Measurements from ENCODE around the gene SLC35G1.

SLC35G1 gene

GRCh38 chr10:93879273-93879672 is 14.5 kb upstream of the SLC35G1 start:
- DNase-seq (ENCODE audit: low spot score), result no peak

GRCh38 chr10:93894516-93895378 is 969 bp downstream of the SLC35G1 start:
- DNase-seq (ENCODE audit: low spot score), result peak; percentile 10

GRCh38 chr10:93897070-93897780 is 3.4 kb downstream of the SLC35G1 start:
- DNase-seq (ENCODE audit: low spot score), result no peak

GRCh38 chr10:93899109-93899508 is 5.3 kb downstream of the SLC35G1 start:
- DNase-seq (ENCODE audit: low spot score), result no peak

- DNase-seq (ENCODE audit: low spot score), result no peak
These were observed 9.3 kb downstream of the SLC35G1 start for GRCh38 chr10:93903051-93903450.

GRCh38 chr10:93904901-93905300 is 11.1 kb downstream of the SLC35G1 start:
- no peak for DNase-seq (ENCODE audit: low spot score)

GRCh38 chr10:93907059-93907458 is 13.3 kb downstream of the SLC35G1 start:
- no peak for DNase-seq (ENCODE audit: low spot score)

GRCh38 chr10:93911866-93912265 is 18.1 kb downstream of the SLC35G1 start:
- no peak for DNase-seq (ENCODE audit: low spot score)

GRCh38 chr10:93912444-93912843 is 18.7 kb downstream of the SLC35G1 start:
- DNase-seq (ENCODE audit: low spot score), result no peak

- DNase-seq (ENCODE audit: low spot score), result no peak
These were observed 19.9 kb downstream of the SLC35G1 start for GRCh38 chr10:93913706-93914105.

GRCh38 chr10:93915598-93915997 is 21.8 kb downstream of the SLC35G1 start:
- DNase-seq (ENCODE audit: low spot score), result no peak

- peak; percentile 26 for DNase-seq (ENCODE audit: low spot score)
These were observed 22.7 kb downstream of the SLC35G1 start for GRCh38 chr10:93916257-93917063.

GRCh38 chr10:93917064-93917391 is 23.2 kb downstream of the SLC35G1 start:
- no peak for DNase-seq (ENCODE audit: low spot score)

GRCh38 chr10:93917821-93918220 is 24.0 kb downstream of the SLC35G1 start:
- DNase-seq (ENCODE audit: low spot score), result no peak

- DNase-seq (ENCODE audit: low spot score), result no peak
These were observed 27.6 kb downstream of the SLC35G1 start for GRCh38 chr10:93921338-93921737.

GRCh38 chr10:93926613-93927012 is 32.8 kb downstream of the SLC35G1 start:
- DNase-seq (ENCODE audit: low spot score), result no peak

GRCh38 chr10:93938140-93938539 is 44.4 kb downstream of the SLC35G1 start:
- DNase-seq (ENCODE audit: low spot score), result no peak

GRCh38 chr10:93940881-93941280 is 47.1 kb downstream of the SLC35G1 start:
- no peak for DNase-seq (ENCODE audit: low spot score)

- no peak for DNase-seq (ENCODE audit: low spot score)
These were observed 47.8 kb downstream of the SLC35G1 start for GRCh38 chr10:93941606-93942005.

- DNase-seq (ENCODE audit: low spot score), result no peak
These were observed 52.0 kb downstream of the SLC35G1 start for GRCh38 chr10:93945819-93946218.

- peak; percentile 62 for DNase-seq (ENCODE audit: low spot score)
These were observed 53.3 kb downstream of the SLC35G1 start for GRCh38 chr10:93947055-93947454.

- no peak for DNase-seq (ENCODE audit: low spot score)
These were observed 53.7 kb downstream of the SLC35G1 start for GRCh38 chr10:93947524-93947923.

GRCh38 chr10:93951905-93952304 is 58.1 kb downstream of the SLC35G1 start:
- DNase-seq (ENCODE audit: low spot score), result no peak

Data from AG08396 (cell line).